Stimulated activated CD4-positive, alpha-beta T cell treated with anti-CD3 and anti-CD28 coated beads, Interleukin-1b, Interleukin-23, amount 100 ng/mL, for 4 hours (primary cell): ENCODE measurements around the gene NOTCH1.

Experiments
- DNase-seq, 2 donors: peaks; one replicate each; pipeline ENCODE4 v3.0.0-alpha.2; 2020; ENCODE audit warnings: low read depth in 2 of 2

NOTCH1 gene

GRCh38 chr9:136517012-136517743 is 28.7 kb downstream of the NOTCH1 start:
- no peak for DNase-seq

DNA sequence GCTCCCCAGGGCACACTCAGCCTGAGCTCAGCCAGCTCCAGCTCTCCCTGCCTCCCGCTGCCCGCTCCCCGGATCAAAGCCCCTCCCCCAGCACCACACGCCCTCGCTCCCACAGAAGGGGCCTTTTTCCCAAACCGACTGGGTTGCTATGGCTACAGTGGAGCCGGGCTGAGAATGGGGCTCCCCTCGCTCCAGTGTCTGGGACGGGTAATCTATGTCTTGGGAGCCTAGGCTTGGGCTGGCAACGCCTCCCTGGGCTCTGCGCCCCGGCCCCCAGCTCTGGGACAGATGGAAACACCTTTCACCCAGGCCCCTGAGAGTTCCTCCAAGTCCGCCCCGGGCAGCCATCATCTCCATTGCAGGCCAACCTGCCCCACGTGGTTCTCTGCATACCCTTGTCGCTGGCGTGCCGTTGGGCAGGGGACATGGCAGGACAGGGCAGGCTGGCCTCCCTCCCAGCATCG is 29.6 kb downstream of the NOTCH1 start:
- no peak for DNase-seq

GRCh38 chr9:136515276-136515675 is 30.6 kb downstream of the NOTCH1 start:
- no peak for DNase-seq

- no peak for DNase-seq
Observed at GRCh38 chr9:136514022-136514714, 31.7 kb downstream of the NOTCH1 start.

DNA sequence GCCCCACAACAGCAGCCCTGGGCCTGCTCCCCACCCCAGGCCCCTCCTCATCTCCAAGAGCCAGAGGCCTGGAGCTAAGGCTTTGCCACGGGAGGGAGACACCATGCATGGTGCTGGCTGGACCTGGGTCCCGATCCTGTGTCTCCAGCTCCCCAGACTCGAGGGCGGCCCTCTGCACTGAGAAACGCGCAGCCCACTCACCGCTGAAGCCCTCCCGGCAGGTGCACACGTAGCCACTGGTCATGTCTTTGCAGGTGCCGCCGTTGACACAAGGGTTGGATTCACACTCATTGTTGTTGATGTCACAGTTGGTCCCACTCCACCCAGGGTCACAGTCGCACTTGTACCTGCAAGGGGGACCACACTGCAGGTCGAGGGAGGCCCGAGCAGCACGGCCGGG is 32.7 kb downstream of the NOTCH1 start:
- no peak for DNase-seq

DNA sequence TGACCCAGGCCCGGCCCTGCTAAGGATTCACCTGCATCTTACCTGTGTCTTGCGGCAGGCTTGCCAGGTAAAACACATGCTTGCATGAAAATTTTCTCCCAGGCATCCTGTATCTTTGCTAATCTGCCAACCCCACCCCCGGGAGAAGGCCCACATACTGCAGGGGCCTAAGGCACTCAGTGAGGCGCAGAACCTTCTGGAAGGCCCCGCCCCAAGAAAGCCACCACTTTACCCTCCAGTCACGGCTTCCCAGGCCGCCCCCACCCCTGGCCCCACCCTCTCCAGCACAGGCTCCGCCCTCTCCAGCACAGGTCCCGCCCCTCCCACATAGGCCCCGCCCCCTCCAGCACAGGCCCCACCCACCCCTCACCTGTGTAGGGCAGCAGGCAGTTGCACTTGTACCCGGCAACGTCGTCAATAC is 33.2 kb downstream of the NOTCH1 start:
- DNase-seq, result peak in 1 of 2 donors; percentile 29

DNA sequence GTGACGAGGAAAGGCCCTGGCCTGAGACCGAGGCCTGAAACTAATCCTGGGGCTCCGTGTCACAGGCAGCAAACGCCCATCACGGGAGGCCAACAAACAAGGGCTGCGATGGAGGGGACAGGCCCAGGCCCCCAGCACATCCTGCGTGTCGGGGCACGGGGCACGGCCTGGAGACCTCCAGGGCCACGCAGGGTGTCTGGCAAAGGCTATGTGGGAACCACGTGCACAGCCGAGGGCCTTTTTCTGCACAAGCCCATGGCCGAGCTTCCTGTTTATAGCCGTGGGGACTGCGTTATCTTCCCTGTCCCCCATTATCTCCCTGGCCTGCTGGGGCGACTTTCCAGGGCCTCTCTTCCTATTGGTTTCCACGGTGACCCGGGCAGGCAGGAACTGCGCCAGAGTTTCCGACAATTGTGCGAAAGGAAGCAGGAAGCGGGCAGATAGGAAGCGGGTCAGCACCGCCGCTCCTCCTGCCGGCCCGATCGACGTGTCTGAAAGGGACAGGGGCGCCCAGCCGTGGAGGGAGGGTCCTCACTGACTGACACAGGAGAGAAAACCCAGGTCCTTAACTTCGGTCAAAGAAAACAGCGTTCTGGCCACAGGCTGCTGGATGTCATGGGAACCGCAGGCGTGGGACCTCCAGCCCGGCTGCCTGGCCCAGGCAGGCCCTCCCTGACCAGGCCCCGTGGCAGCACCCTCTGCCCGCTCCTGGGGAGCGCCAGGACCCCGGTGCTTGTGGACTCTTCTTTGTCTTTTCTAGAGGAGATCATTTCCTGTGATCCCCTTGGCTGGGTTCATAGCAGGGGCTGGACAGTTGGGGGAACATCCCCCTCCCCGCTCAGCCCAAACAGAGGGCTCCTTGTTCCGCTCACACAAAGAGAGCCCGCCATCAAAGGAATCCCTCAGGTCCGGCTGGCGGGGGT is 33.9 kb downstream of the NOTCH1 start:
- DNase-seq, result no peak

DNA sequence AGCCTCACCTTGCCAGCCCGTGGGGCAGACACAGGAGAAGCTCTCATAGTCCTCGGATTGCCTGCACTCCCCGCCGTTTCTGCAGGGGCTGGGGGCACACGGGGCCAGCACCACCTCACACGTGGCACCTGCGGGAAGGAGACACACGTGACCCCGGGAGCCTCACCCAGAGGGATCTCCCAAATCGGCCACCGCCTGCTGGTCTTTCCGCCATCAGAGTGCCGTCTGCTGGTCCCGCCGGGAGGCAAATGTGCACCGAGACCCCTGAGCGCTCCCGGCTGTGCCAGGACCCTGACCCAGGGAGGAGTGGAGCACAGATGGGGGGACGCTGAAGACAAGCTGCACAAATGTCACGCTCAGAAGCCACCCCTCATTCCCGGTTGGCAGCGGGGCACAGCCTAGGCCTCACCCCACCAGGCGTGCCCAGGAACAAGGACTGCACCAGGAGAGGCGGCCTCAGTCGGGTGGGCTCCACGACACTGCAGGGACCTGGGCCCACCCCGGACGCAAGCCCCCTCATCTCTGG is 34.6 kb downstream of the NOTCH1 start:
- DNase-seq, result no peak

GRCh38 chr9:136510561-136510960 is 35.3 kb downstream of the NOTCH1 start:
- DNase-seq, result no peak

DNA sequence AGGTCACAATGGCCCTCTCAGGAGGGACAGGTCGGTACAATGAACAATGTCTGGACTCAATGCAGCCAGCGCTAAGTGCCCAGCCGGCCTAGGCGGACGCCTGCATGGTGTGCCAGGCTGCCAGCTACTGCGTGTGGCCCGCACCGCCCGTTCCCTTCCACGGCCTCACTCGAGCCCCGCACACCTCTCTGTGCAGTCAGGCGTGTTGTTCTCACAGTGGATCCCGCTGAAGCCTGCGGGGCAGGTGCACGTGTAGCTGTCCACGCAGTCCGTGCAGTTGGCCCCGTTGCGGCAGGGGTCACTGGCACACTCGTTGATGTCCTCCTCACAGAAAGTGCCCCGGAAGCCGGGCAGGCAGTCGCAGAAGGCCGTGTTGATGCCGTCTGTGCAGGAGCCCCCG is 36.3 kb downstream of the NOTCH1 start:
- DNase-seq, result no peak

- DNase-seq, result no peak
Observed at GRCh38 chr9:136508729-136509500, 36.9 kb downstream of the NOTCH1 start.

- no peak for DNase-seq
Observed at GRCh38 chr9:136507992-136508375, 37.9 kb downstream of the NOTCH1 start.

- no peak for DNase-seq
Observed at GRCh38 chr9:136507221-136507991, 38.4 kb downstream of the NOTCH1 start.

DNA sequence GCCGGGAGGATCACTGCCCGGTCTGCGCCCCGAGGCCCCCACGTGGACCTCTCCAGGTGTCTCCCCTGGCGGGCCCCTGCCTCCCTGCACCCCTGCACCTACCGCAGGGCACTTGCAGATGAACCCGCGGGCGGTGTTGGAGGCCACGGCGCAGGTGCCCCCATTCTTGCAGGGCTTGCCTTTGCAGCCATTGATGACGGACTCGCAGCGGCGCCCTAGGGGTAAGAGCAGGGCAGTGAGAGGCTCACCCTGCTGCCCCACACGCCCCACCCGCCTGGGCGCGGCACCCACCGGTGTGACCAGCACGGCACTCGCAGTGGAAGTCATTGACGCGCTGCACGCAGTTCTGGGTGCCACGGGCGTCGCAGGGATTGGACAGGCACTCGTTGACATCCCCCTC is 39.4 kb downstream of the NOTCH1 start:
- no peak for DNase-seq

GRCh38 chr9:136505406-136506403 is 40.1 kb downstream of the NOTCH1 start:
- no peak for DNase-seq

DNA sequence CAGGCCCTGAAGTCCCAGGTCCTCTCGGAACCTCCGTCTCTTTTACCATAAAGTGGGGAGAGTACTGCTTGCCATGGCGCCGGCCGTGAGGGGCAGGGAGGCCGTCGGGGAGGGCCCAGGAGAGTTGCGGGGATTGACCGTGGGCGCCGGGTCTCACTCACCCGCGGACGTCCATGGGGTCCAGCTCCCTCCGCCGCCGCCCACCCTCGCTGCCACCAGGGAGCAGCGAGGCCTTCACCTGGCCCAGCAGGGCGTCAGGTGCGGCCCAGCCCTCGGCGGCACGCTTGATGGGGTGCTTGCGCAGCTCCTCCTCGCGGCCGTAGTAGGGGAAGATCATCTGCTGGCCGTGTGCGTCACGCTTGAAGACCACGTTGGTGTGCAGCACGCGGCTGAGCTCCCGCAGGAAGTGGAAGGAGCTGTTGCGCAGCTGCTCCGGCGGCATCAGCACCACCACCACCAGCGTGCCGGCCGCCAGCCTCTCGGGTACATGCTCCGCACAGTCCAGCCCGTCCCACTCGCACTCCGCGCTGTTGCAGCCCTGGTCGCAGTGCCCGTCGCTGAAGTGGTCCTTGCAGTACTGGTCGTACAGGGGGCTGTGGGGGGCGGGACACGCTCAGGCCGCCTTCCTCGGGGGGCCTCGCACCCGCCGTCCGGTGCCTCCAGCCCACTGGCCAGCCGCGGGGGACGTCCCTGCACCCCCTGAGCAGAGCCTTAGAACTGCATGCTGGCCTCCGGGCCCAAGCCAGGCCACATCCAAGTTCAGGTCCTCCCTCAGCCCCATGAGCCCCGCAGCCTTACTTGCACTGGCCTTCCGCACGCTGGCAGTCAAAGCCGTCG is 41.1 kb downstream of the NOTCH1 start:
- DNase-seq, result no peak

DNA sequence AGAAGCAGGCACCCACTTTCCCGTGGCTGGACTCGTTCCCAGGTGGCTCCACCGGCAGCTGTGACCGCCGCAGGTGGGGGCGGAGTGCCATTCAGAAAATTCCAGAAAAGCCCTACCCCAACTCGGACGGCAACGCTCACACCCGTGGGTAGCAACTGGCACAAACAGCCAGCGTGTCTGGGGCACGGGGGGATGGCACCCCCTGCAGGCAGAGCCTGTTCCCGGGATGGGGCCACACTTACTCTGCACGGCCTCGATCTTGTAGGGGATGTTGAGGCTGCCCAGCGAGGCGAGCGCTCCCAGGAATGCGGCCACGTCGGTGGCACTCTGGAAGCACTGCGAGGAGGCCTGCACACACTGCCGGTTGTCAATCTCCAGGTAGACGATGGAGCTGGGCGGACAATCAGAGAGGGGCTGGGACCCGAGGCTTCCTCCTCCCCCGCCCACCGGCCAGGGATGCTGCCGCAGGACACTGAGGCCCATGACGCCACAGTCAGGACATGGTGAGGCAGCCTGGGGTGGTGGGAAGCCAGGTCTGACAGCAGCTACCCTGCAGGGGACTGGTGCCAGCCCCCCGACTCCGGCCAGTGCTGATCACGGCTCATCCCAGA is 42.8 kb downstream of the NOTCH1 start:
- no peak for DNase-seq

DNA sequence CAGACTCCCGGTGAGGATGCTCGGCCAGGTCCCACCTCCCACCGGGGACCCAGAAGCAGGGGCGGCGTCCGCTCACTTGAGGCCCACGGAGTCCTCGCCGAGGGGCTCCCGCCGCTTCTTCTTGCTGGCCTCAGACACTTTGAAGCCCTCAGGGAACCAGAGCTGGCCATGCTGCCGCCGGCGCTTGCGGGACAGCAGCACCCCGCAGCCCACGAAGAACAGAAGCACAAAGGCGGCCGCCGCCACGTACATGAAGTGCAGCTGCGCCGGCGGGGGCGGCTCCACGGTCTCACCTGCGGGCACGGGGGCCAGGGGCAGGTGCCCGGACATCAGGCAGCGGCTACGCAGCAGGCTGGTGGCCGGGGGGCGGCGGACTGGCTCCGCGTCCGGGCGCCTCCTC is 43.7 kb downstream of the NOTCH1 start:
- DNase-seq, result no peak
